ENCODE results near the gene ZNF837. TPM values are rescaled to one million over a fixed set of nuclear protein-coding genes. Genes with fewer than 3 reads are reported as not detected.

Gene ZNF837
- total RNA-seq, 2 experiments from 2014 or later, result 0.98 to 1.2 TPM

DNA sequence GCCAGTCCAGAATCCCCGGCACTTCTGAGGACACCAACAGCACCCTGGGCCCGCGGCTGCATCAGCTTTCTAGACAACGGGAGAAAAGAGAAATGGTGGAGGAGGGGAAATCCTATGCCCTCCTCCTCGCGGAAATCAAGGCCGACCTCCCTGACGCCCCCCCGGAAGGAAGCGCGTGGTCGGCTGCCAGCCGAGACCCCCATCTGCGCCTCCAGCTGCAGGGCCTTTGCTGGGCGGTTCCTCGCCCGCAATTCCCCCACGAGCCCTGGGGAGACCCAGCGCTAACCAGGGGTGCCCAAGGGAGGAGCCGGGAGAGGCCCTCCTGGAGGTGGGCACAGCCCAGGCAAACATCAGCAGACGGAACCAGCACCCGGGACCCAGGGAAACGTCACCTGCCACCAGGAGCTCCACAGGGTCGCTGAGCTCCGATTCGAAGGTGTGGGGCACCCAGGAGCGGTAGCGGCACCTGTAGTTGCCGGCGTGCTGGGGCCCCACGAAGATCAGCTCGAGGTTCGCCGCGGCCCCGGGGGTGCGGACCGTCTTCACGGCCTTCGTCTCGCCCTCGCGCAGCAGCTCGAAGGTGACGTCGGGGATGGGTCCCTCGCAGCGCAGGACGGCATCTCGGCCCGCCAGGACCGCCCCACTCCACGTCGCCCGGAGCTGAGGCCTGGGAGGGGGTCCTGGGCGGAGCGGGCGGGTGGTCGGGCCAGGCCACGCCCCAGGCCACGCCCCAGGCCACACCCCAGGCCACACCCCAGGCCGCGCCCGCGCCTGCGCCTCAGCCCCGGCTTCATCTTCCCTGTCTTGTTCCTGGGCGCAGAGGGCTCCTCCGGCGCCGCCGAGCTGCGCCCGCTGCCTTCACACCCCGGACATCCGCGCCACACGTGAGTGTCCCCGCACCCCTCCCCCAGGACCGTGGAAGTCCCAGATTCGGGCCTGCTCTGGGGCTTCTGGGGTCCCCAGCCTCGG lies 33.6 kb downstream of the ZNF837 start:
- Mint-ChIP-seq H3K9me3 (ENCODE audit: low read depth) (no peaks in the 10 kb centered on the region), H3K4me1 (peaks cover 26% of the 10 kb centered on the region), H3K27ac (peak overlapping the region; percentile 89), H3K36me3 (peaks cover 22% of the 10 kb centered on the region), H3K27me3 (no peaks in the 10 kb centered on the region), H3K4me3 (peak overlapping the region; percentile 94)
- DNase-seq (peak; percentile 83), ATAC-seq (peak; percentile 97)
- CTCF ChIA-PET, result interaction anchor here (1.3 to 1.9 kb wide), 7 partner anchors 15 to 172 kb away, joined by 3 to 16 read pairs (median 3); partner anchors contain the start of genes ZBTB45, ZNF497 and ZNF584

DNA sequence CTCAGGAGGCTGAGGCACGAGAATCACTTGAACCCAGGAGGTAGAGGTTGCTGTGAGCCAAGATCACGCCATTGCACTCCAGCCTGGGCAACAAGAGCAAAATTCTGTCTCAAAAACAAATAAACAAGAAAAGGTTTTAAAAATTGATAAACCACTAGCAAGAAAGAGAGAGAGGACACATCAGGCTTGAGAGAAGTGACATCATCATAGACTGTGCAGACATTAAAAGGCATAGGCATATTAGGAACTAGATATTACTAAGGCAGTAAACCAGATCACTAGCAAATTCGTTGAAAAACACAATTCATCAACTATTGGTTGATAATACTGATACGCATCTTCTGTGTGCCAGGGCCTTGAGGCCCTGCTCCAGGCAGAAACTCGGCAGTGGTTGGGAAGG lies 35.3 kb downstream of the ZNF837 start:
- Mint-ChIP-seq H3K9me3 (ENCODE audit: low read depth) (no peaks in the 10 kb centered on the region), H3K27me3 (no peaks in the 10 kb centered on the region), H3K27ac (peak overlapping the region; percentile 13), H3K4me3 (peak overlapping the region; percentile 94), H3K4me1 (peaks cover 26% of the 10 kb centered on the region), H3K36me3 (peaks cover 24% of the 10 kb centered on the region)
- DNase-seq (no peak), ATAC-seq (no peak)
- CTCF ChIA-PET, result no interaction called here

DNA sequence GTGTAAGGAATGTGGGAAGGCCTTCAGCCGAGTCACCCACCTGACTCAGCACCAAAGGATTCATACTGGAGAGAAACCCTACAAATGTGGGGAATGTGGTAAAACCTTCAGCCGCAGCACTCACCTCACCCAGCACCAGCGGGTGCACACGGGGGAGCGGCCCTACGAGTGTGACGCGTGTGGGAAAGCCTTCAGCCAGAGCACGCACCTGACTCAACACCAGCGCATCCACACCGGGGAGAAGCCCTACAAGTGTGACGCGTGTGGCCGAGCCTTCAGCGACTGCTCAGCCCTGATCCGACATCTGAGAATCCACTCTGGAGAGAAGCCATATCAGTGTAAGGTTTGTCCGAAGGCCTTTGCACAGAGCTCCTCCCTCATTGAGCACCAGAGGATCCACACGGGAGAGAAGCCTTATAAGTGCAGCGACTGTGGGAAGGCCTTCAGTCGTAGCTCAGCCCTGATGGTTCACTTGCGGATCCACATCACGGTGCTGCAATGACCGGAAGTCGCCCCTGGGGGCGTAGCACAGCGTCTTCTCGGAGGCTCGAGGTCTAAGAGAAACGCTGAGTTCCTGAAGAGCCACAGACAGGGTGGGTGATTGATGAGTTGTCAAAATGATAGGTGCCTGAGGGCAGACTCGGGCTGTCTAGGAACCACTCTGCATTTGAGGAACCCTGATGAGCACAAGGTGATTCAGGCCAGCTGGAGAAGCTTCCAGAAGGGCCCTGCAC lies 41.8 kb downstream of the ZNF837 start:
- Mint-ChIP-seq H3K27me3 (no peaks in the 10 kb centered on the region), H3K4me3 (no peak overlapping the region), H3K27ac (no peak overlapping the region), H3K9me3 (ENCODE audit: low read depth) (no peaks in the 10 kb centered on the region), H3K4me1 (peaks cover 4% of the 10 kb centered on the region), H3K36me3 (peaks cover 50% of the 10 kb centered on the region)
- DNase-seq (no peak), ATAC-seq (no peak)
- CTCF ChIA-PET, result no interaction called here

DNA sequence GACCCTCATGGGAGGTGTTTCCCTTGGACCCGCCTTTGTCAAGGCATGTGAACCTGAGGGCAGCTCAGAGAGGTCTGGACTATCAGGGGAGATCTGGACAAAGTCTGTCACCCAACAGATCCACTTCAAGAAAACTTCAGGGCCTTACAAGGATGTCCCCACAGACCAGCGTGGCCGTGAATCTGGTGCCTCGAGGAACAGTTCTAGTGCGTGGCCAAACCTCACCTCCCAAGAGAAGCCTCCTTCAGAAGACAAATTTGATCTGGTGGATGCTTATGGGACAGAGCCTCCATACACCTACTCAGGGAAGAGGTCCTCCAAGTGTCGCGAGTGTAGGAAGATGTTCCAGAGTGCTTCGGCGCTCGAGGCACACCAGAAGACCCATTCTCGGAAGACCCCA lies 42.5 kb downstream of the ZNF837 start:
- CTCF ChIA-PET, result no interaction called here
- Mint-ChIP-seq H3K4me3 (no peak overlapping the region), H3K4me1 (peaks cover 4% of the 10 kb centered on the region), H3K9me3 (ENCODE audit: low read depth) (no peaks in the 10 kb centered on the region), H3K36me3 (peaks cover 48% of the 10 kb centered on the region), H3K27ac (no peak overlapping the region), H3K27me3 (no peaks in the 10 kb centered on the region)
- DNase-seq (no peak), ATAC-seq (no peak)

DNA sequence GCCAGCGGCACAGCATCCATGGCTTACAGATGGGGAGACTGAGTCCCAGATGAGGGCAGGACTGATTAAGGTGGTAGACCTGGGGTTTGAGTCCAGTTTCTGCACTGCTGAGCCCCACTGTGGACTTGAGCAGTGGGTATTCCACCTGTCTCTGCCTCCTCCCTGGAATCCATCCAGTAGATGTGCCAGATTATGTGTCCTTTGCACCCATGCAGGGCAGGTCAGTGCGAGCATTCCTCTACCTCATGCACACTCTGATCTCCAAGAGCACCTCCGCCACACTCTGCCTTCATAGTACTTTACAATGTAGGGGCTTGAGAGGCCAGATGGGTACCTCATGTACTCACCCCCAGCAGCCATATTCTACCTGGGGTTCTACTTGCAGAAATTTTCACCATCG lies 44.0 kb downstream of the ZNF837 start:
- Mint-ChIP-seq H3K27me3 (no peaks in the 10 kb centered on the region), H3K4me1 (peaks cover 4% of the 10 kb centered on the region), H3K27ac (no peak overlapping the region), H3K36me3 (peaks cover 43% of the 10 kb centered on the region), H3K4me3 (no peak overlapping the region), H3K9me3 (ENCODE audit: low read depth) (no peaks in the 10 kb centered on the region)
- ATAC-seq, result no peak
- no peak for DNase-seq
- CTCF ChIA-PET, result no interaction called here

DNA sequence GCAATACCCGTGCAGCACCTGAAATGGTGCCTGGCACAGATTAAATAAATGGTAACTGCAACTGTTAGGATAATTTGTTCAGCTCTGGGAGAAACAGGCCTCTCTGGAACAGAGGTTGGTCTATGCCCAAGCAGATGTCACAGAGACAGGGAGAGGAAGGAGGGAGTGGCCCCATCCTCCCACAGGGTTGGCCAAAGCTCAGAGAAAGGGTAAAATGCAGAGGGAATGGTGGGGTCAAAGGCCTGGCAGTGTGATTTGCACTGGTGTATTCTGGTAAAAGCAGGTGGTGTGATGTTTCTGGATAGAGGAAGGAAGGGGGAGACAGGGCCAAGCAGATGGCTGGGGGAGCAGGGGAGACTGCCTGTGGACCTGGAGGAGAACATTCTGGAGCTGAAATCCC lies 44.6 kb downstream of the ZNF837 start:
- Mint-ChIP-seq H3K4me1 (peaks cover 4% of the 10 kb centered on the region), H3K27me3 (no peaks in the 10 kb centered on the region), H3K9me3 (ENCODE audit: low read depth) (no peaks in the 10 kb centered on the region), H3K27ac (no peak overlapping the region), H3K4me3 (no peak overlapping the region), H3K36me3 (peaks cover 40% of the 10 kb centered on the region)
- ATAC-seq (no peak), DNase-seq (no peak)
- CTCF ChIA-PET, result no interaction called here

DNA sequence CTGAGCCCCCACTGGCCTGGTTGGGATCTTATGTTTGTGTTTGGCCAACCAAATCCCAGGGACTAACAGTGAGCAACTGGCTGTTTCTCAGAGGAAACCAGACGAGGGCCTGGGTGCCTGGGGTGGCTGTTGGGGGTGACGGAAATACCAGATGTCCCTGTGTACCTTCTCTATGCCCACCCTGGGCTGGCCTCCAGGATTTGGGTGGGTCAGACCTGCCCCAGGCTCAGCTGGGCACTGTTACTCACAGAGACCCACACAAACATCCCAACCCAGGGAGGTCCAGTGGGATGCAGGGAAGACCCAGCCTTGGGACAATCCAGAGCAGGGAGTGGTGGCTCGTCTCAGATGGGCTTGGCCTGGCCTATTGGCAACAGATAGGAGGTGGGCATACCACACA lies 45.2 kb downstream of the ZNF837 start:
- no peak for ATAC-seq
- H3K4me3 Mint-ChIP-seq, result no peak overlapping the region
- H3K36me3 Mint-ChIP-seq, result peaks cover 36% of the 10 kb centered on the region
- H3K4me1 Mint-ChIP-seq, result peaks cover 4% of the 10 kb centered on the region
- DNase-seq, result no peak
- no peaks in the 10 kb centered on the region for H3K9me3 Mint-ChIP-seq (ENCODE audit: low read depth)
- CTCF ChIA-PET, result interaction anchor here (1.0 kb wide), 1 partner anchor 68 kb away, joined by 4 read pairs; no protein-coding TSS in a partner anchor
- no peak overlapping the region for H3K27ac Mint-ChIP-seq
- H3K27me3 Mint-ChIP-seq, result no peaks in the 10 kb centered on the region

DNA sequence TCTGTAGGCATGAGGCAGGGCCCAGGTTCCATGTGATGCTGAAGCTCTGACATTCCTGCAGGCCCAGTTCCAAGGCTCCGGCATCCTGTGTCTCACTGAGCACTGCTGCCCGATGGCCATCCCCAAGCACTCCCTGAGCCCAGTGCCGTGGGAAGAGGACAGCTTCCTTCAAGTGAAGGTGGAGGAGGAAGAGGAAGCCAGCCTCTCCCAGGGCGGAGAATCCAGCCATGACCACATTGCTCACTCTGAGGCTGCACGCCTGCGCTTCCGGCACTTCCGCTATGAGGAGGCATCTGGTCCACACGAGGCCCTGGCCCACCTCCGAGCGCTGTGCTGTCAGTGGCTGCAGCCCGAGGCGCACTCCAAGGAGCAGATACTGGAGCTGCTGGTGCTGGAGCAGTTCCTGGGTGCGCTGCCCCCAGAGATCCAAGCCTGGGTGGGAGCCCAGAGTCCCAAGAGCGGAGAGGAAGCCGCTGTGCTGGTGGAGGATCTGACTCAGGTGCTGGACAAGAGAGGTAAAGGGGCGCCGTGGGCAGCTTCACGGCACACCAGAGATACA lies 46.1 kb downstream of the ZNF837 start:
- Mint-ChIP-seq H3K36me3 (peaks cover 31% of the 10 kb centered on the region), H3K9me3 (ENCODE audit: low read depth) (no peaks in the 10 kb centered on the region), H3K27ac (no peak overlapping the region), H3K4me1 (peaks cover 1% of the 10 kb centered on the region), H3K4me3 (no peak overlapping the region), H3K27me3 (no peaks in the 10 kb centered on the region)
- CTCF ChIA-PET, result interaction anchor here (1.0 kb wide), 1 partner anchor 69 kb away, joined by 4 read pairs; no protein-coding TSS in a partner anchor
- DNase-seq (no peak), ATAC-seq (no peak)

DNA sequence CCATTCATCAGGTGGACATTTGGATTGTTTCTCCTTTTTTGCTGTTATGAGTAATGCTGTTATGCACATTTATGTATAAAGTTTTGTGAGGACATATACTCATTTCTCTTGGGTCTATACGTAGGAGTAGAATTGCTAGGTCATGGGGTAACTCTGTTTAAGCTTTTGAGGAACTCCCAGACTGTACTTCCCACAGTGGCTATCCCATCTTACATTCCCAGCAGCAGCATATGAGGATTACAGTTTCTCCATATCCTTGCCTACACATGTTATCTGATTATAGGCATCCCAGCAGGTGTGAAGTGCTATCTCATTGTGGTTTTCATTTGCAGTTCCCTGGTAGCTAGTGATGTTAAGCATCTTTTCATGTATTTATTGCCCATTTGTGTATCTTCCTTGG lies 48.1 kb downstream of the ZNF837 start:
- DNase-seq, result no peak
- no peaks in the 10 kb centered on the region for H3K9me3 Mint-ChIP-seq (ENCODE audit: low read depth)
- CTCF ChIA-PET, result interaction anchor here (1.2 kb wide), 1 partner anchor 178 kb away, joined by 3 read pairs; no protein-coding TSS in a partner anchor
- peaks cover 4% of the 10 kb centered on the region for H3K4me1 Mint-ChIP-seq
- no peak for ATAC-seq
- no peak overlapping the region for H3K4me3 Mint-ChIP-seq
- H3K36me3 Mint-ChIP-seq, result peaks cover 12% of the 10 kb centered on the region
- H3K27ac Mint-ChIP-seq, result no peak overlapping the region
- no peaks in the 10 kb centered on the region for H3K27me3 Mint-ChIP-seq

DNA sequence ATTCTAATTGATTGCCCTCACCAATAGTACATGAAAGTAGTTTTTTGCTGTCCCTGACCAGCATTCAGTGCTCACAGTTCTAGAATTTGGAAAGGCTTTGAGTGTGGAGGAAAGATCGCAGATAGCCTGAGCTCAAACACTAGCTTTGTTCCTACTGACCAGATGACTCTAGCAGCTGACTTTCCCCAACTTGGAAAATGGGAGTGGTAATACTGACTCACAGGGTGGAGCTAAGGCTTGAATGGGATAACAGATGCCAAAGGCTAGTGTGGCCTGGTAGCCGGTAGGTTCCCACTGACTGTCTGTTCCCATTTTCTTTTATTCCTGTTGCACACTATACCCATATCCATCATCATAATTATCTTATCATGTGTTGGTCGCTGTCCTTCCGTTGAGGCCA lies 50.4 kb downstream of the ZNF837 start:
- no peak overlapping the region for H3K27ac Mint-ChIP-seq
- ATAC-seq (no peak), DNase-seq (no peak)
- H3K27me3 Mint-ChIP-seq, result no peaks in the 10 kb centered on the region
- CTCF ChIA-PET, result interaction anchor here (1.4 kb wide), 1 partner anchor 17 kb away, joined by 4 read pairs; no protein-coding TSS in a partner anchor
- peaks cover 4% of the 10 kb centered on the region for H3K36me3 Mint-ChIP-seq
- no peak overlapping the region for H3K4me3 Mint-ChIP-seq
- peaks cover 4% of the 10 kb centered on the region for H3K4me1 Mint-ChIP-seq
- no peaks in the 10 kb centered on the region for H3K9me3 Mint-ChIP-seq (ENCODE audit: low read depth)

DNA sequence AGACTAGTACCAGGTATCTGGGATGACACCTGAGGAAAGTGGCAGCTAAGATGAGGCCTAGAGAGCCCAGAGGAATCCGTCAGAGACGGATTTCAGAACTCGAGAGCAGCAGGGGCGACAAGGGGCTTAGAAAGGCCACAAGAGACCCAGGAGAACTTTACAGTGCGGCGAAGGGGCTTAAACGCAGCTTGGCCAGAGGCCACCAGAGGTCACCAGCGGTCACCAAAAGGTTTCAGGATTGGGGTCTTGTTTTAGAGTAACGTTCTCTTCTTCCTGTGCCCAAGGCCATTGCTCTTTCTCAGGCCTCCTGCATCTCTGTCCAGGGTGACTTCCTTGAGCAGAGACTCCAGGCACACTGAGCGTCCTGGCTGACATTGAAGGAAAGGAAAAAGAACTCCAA lies 51.8 kb downstream of the ZNF837 start:
- CTCF ChIA-PET, result interaction anchor here (0.9 to 1.4 kb wide), 3 partner anchors 18 to 80 kb away, joined by 3 to 4 read pairs (median 3); partner anchors contain the start of gene ZNF584
- peak; percentile 51 for DNase-seq
- no peaks in the 10 kb centered on the region for H3K27me3 Mint-ChIP-seq
- ATAC-seq, result no peak
- H3K9me3 Mint-ChIP-seq (ENCODE audit: low read depth), result no peaks in the 10 kb centered on the region
- H3K4me3 Mint-ChIP-seq, result no peak overlapping the region
- peaks cover 4% of the 10 kb centered on the region for H3K4me1 Mint-ChIP-seq
- H3K36me3 Mint-ChIP-seq, result no peaks in the 10 kb centered on the region
- H3K27ac Mint-ChIP-seq, result no peak overlapping the region

DNA sequence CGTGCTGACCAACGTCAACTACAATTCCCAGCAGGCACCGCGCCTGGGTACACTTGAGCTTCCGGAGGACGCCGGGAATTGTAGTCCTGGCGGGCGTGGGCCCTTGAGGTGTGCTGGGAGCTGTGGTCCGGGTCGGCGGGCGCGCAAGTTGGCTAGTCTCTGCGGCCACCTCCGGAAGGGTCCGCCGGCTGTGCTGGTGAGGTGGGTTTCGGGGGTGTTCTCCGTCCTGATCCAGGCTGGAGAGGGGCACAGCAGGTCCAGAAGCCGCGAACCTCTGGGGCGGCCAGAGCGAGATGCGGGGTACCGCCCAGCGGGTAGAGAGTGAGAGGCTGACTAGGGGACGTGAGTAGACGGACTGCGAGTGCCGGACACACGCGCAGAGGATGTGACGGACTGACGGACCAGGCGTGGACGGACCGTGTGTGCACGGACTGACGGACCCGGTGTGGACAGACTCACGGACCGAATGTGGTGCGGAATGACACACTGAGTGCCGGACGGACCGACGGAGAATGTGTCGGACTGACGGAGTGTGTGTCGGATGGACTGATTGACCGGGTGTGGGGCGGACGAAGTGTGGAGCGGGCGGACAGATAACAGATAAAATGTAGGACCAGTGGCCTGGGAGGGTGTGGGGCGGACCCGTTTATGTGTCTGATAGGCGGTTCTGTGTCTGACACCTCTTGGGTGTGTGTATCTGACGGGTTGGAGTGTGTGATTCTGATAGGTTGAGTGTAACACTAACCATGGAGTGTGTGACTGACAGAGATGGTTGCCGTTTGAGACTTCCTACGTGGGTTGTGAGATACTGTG lies 53.7 kb downstream of the ZNF837 start, which contains the start of gene ZSCAN22:
Gene ZSCAN22 (plus strand): TSS at position 81 of the 813 bp plus-strand sequence. CDS start 7,809 bp downstream, outside the sequence.
- ATAC-seq, result peak; percentile 90
- peak; percentile 95 for DNase-seq
- Mint-ChIP-seq H3K4me1 (peaks cover 4% of the 10 kb centered on the region), H3K27me3 (no peaks in the 10 kb centered on the region), H3K4me3 (no peak within 1 kb of the TSS), H3K27ac (no peak within 1 kb of the TSS), H3K9me3 (ENCODE audit: low read depth) (no peaks in the 10 kb centered on the region), H3K36me3 (peaks cover 4% of the 10 kb centered on the region)
- CTCF ChIA-PET, result interaction anchor here (1.1 to 2.1 kb wide), 6 partner anchors 9 to 193 kb away, joined by 4 to 8 read pairs (median 5); partner anchors contain the start of genes ERVK3-1, ZBTB45 and ZNF497
